GM12872 (cell line): ENCODE data around the gene SMPD4.
A peak's percentile ranks its signal among the peaks of the same experiment; 100 is the strongest.

Source experiments
- CTCF ChIP-seq: IDR thresholded peaks from 3 replicates; pipeline ENCODE4 v1.5.1; 2011; ENCODE audit warnings: low read depth, mild to moderate bottlenecking, low read length, moderate library complexity; ENCODE audit not compliant: insufficient read depth

SMPD4 gene

GRCh38 chr2:130183512-130184373 is 2.3 kb upstream of the SMPD4 start:
- no peak for TF ChIP-seq CTCF

GRCh38 chr2:130181880-130182682 is 679 bp upstream of the SMPD4 start, which contains the start of gene MZT2B:
TSS of gene MZT2B (plus strand) at chr2:130182262. CDS start at chr2:130182283, 21 bp downstream.
- TF ChIP-seq CTCF: peak; percentile 62

- no peak for TF ChIP-seq CTCF
Observed at GRCh38 chr2:130169896-130170295, 11.5 kb downstream of the SMPD4 start.

- no peak for TF ChIP-seq CTCF
Observed at GRCh38 chr2:130165293-130166016, 15.9 kb downstream of the SMPD4 start.

- no peak for TF ChIP-seq CTCF
Observed at GRCh38 chr2:130162968-130163367, 18.4 kb downstream of the SMPD4 start.

- no peak for TF ChIP-seq CTCF
Observed at GRCh38 chr2:130160131-130160530, 21.3 kb downstream of the SMPD4 start.

GRCh38 chr2:130158631-130159030 is 22.8 kb downstream of the SMPD4 start:
- TF ChIP-seq CTCF: no peak
